ENCODE results near the gene MRPS23.

MRPS23 gene

DNA sequence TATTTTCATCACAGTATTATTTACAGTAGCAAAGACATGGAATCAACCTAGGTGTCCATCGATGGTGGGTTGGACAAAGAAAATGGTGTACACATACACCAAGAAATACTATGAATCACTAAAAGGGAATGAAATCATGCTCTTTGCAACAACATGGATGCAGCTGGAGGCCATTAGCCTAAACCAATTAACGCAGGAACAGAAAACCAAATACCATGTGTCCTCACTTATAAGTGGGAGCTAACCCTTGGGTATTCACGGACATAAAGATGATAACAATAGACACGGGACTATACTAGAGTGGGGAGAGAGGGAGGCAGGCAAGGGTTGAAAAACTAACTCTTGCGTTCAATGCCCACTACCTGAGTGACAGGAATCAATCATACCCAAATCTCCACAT lies 41.0 kb downstream of the MRPS23 start:
- H3K9me3 ChIP-seq (ENCODE audit: insufficient read depth, low read length), result no peaks in the 10 kb centered on the region
- no peak overlapping the region for H3K4me2 ChIP-seq (ENCODE audit: low read depth, low read length, poor library complexity, severe bottlenecking)
- no peaks in the 10 kb centered on the region for H3K27me3 ChIP-seq (ENCODE audit: low read length)
- no peak overlapping the region for H3K27ac ChIP-seq (ENCODE audit: low read depth, low read length)
- H2AFZ ChIP-seq (ENCODE audit: low read depth, low read length, severe bottlenecking), result no peak overlapping the region
- TF ChIP-seq, protein P1, sequence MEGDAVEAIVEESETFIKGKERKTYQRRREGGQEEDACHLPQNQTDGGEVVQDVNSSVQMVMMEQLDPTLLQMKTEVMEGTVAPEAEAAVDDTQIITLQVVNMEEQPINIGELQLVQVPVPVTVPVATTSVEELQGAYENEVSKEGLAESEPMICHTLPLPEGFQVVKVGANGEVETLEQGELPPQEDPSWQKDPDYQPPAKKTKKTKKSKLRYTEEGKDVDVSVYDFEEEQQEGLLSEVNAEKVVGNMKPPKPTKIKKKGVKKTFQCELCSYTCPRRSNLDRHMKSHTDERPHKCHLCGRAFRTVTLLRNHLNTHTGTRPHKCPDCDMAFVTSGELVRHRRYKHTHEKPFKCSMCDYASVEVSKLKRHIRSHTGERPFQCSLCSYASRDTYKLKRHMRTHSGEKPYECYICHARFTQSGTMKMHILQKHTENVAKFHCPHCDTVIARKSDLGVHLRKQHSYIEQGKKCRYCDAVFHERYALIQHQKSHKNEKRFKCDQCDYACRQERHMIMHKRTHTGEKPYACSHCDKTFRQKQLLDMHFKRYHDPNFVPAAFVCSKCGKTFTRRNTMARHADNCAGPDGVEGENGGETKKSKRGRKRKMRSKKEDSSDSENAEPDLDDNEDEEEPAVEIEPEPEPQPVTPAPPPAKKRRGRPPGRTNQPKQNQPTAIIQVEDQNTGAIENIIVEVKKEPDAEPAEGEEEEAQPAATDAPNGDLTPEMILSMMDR (IDR thresholded peaks at IDR 0.05; ENCODE audit: insufficient read depth, low read length, poor library complexity, severe bottlenecking), result no peak
- TF ChIP-seq EZH2phosphoT487 (conservative IDR thresholded peaks at IDR 0.05; ENCODE audit: low read length), result no peak
- no peaks in the 10 kb centered on the region for H3K79me2 ChIP-seq (ENCODE audit: insufficient read depth, low read length)
- no peak overlapping the region for H3K4me3 ChIP-seq (ENCODE audit: insufficient read depth, low read length, poor library complexity, severe bottlenecking)
- no peak overlapping the region for H3K9ac ChIP-seq (ENCODE audit: low read length)
- H4K20me1 ChIP-seq (ENCODE audit: low read depth, low read length), result no peaks in the 10 kb centered on the region
- no peaks in the 10 kb centered on the region for H3F3A ChIP-seq (ENCODE audit: insufficient read depth)
- no peaks in the 10 kb centered on the region for H3K9me2 ChIP-seq (replicated peaks; ENCODE audit: insufficient read depth, low read length)
- H3K36me3 ChIP-seq (ENCODE audit: low read length), result no peaks in the 10 kb centered on the region

DNA sequence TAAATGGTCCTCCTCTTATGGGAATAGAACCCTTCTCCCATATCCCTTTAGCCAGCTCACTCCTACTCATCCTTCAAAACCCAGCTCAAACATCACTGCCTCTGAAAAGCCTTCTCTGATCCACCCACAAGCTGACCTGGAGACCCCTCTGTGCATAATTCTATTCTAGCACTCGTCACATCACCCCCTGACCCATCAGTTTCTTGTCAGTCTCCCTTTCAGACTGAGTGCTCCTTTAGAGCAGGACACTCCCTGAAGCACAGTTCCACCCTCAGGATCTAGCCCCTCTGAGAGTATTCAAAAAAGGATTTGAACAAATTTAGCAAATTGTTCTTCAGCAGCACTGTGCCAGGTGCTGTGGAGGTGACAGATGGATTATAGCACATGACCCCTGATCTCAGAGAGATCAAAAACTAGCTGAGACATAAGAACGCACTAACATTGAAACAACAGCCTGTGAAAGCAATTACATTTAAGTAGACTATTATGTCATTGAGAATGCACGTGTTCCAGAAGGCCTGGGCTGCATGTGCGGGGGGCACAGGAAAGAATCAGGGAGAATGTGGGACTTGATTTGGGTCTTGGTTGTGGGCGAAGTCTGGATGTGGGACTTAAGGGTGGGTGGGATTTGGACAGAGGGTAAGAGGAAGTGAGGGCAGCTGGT lies 43.5 kb downstream of the MRPS23 start:
- Histone ChIP-seq H3K27ac (ENCODE audit: low read depth, low read length) (no peak overlapping the region), H3K27me3 (ENCODE audit: low read length) (no peaks in the 10 kb centered on the region), H2AFZ (ENCODE audit: low read depth, low read length, severe bottlenecking) (no peak overlapping the region), H4K20me1 (ENCODE audit: low read depth, low read length) (no peaks in the 10 kb centered on the region), H3K4me2 (ENCODE audit: low read depth, low read length, poor library complexity, severe bottlenecking) (no peak overlapping the region), H3K9me2 (replicated peaks; ENCODE audit: insufficient read depth, low read length) (no peaks in the 10 kb centered on the region), H3K79me2 (ENCODE audit: insufficient read depth, low read length) (no peaks in the 10 kb centered on the region), H3F3A (ENCODE audit: insufficient read depth) (no peaks in the 10 kb centered on the region), H3K4me3 (ENCODE audit: insufficient read depth, low read length, poor library complexity, severe bottlenecking) (no peak overlapping the region), H3K36me3 (ENCODE audit: low read length) (no peaks in the 10 kb centered on the region), H3K9me3 (ENCODE audit: insufficient read depth, low read length) (no peaks in the 10 kb centered on the region), H3K9ac (ENCODE audit: low read length) (no peak overlapping the region)
- TF ChIP-seq, protein P1 (IDR thresholded peaks at IDR 0.05; ENCODE audit: insufficient read depth, low read length, poor library complexity, severe bottlenecking), result no peak
- TF ChIP-seq EZH2phosphoT487 (conservative IDR thresholded peaks at IDR 0.05; ENCODE audit: low read length), result no peak

DNA sequence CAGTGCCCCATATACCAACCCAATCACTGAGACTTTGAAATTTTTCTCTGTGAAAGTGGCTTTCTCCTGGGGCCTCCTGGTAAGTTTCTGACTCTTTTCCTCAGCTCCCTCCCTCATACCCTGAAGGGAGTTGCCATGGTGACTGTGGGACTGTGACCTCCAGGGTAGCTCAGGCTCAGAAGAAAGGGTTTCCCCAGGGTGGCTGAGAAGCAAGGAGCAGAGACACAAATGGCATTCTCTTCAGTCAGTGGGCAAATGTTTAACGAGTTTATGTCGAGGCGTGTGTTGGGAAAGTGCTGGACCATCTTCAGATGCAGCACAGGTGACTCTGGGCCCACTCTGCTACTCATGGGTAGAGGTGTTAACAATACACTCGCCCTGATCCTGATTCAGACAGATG lies 46.8 kb downstream of the MRPS23 start:
- Histone ChIP-seq H3K9me3 (ENCODE audit: insufficient read depth, low read length) (no peaks in the 10 kb centered on the region), H3K4me2 (ENCODE audit: low read depth, low read length, poor library complexity, severe bottlenecking) (no peak overlapping the region), H3F3A (ENCODE audit: insufficient read depth) (no peaks in the 10 kb centered on the region), H3K9ac (ENCODE audit: low read length) (no peak overlapping the region), H2AFZ (ENCODE audit: low read depth, low read length, severe bottlenecking) (no peak overlapping the region), H3K27me3 (ENCODE audit: low read length) (no peaks in the 10 kb centered on the region), H3K79me2 (ENCODE audit: insufficient read depth, low read length) (no peaks in the 10 kb centered on the region), H3K36me3 (ENCODE audit: low read length) (no peaks in the 10 kb centered on the region), H3K4me3 (ENCODE audit: insufficient read depth, low read length, poor library complexity, severe bottlenecking) (no peak overlapping the region), H3K27ac (ENCODE audit: low read depth, low read length) (no peak overlapping the region), H3K9me2 (replicated peaks; ENCODE audit: insufficient read depth, low read length) (no peaks in the 10 kb centered on the region), H4K20me1 (ENCODE audit: low read depth, low read length) (no peaks in the 10 kb centered on the region)
- TF ChIP-seq EZH2phosphoT487 (conservative IDR thresholded peaks at IDR 0.05; ENCODE audit: low read length), result no peak
- TF ChIP-seq, protein P1 (IDR thresholded peaks at IDR 0.05; ENCODE audit: insufficient read depth, low read length, poor library complexity, severe bottlenecking), result no peak

All from SU-DHL-6 (cell line).